Effector CD4-positive, alpha-beta T cell (primary cell): ENCODE results near the gene OR4Q3. TPM values are rescaled to one million over a fixed set of nuclear protein-coding genes. Genes with fewer than 3 reads are reported as not detected.
"Not testable (repeated sequence)": the region's sequence is repeated elsewhere in the genome, so short reads cannot be mapped to it uniquely, and the experiment has no call there.

ENCODE experiments used
- DNase-seq: peaks from one replicate; pipeline ENCODE4 v3.0.0-alpha.2; 2020
- total RNA-seq: gene quantifications from one replicate; lab custom pipeline; 2026; lab: John Stamatoyannopoulos, UW

The OR4Q3 gene
- not detected for total RNA-seq

- no peak for DNase-seq
Observed at GRCh38 chr14:19743256-19743655, at the start of gene OR4Q3. OR4Q3 (plus strand) TSS chr14:19743571.

DNA sequence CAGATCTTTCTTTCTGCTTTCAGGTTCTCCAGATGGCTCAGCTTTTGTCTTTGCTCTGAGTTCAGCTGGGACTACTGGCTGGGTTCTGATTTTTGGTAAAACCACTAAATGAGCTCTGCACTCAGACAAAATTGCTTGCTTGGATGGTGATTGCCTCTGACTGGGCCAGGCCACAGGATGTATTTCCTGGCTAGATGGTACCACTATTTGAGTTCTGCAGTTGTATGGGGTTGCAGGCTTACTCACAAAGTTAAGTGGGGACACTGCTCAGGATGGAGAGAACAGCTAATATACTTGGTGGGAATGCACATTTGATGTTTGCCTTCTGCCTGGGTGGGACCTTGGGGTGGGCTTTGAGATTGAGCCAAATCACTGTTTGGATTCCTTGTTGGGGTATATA lies 14.0 kb upstream of the OR4Q3 start:
- DNase-seq = no peak

DNA sequence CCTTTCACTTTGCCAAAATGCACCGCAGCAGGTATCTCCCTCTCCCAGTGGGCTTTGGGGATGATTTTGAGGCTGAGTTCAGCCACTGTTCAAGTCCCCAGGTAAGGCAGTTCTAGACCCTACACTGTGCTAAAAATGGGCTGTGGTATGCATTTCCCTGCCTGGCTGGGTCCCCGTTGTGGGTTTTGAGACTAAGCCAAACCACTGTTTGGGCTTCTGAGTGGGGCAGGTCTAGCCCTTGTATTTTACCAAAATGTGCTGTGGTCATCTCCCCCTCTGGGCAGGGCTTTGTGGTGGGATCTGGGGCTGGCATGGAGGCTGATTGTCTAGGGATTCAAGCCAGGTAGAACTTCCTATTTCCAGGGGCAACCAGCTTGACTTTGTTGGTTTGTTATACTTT lies 13.6 kb upstream of the OR4Q3 start:
- DNase-seq = no peak

DNA sequence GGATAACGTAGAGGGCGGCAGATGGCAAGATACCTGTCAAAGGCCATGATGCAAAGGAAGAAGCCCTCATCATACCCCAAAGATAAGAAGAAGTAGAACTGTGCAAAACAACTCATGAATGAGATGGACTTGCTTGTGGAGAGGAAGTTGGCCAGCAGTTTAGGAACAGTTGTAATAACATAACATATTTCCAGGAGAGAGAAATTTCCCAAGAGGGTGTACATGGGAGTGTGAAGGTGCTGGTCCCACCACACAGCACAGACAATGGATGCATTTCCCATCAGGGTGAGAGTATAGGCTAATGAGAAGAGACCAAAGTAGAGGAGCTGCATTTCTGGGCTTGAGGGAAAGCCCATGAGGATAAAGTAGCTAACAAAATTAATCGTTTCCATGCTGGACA lies 9.5 kb upstream of the OR4Q3 start:
- DNase-seq = not testable (repeated sequence)

GRCh38 chr14:19752316-19752715 lies 8.9 kb downstream of the OR4Q3 start:
- not testable (repeated sequence) for DNase-seq

DNA sequence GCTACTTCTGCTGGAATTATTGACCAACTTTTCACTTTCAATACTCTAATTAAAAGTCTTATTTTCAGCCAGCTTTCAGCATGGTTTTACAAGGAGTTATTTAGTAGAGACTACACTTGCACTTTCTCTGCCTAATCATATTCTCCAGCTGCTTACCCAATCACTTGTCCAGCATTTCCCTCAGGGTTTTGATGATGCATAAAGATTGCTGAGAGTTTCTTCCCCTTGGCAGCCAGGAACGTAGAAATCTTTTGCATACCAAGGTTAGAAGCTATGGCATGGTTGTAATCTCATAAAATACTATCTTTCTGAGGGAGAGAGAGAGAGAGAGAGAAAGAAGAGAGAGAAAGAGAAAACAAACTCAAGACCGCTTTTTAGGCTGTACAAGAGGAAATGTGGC lies 10.8 kb downstream of the OR4Q3 start:
- DNase-seq = no peak

DNA sequence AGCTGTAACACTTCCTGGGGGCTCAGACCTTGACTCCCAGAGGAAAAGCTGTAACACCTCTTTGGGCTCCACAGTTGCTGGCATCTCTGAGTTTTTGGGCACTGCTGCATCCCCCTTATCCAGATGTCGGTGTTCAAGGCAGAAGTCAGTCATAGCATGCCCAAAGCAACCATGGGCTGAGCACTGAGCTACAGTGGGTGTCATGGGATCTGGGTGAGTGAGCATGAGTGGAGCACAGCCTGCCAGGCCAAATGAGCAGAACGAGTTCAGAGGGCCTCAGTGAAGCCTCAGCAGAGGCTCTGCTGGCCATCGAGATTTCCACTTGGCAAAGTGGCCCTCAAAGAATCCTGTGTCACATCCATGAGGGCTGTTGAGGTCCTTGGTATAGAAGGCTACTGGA lies 28.1 kb downstream of the OR4Q3 start:
- DNase-seq = not testable (repeated sequence)

GRCh38 chr14:19771895-19772430 lies 28.6 kb downstream of the OR4Q3 start:
- DNase-seq = no peak

DNA sequence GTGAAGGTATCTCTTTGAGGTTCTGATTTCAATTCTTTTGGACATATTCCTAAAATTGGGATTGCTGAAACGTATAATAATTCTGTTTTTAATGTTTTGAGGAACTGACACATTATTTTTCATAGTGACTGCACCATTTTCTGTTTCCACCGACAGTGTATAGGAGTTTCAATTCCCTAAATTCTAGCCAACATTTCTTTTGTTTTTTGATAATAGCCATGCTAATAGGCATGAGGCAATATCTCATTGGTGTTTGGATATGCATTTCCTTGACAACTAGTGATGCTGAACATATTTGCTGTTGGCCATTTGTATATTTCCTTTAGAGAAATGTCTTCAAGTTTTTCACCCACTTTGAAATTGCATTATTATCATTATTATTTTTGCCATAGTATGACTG lies 29.1 kb downstream of the OR4Q3 start:
- not testable (repeated sequence) for DNase-seq

GRCh38 chr14:19773204-19773603 lies 29.8 kb downstream of the OR4Q3 start, which contains the start of gene OR4M1:
OR4M1 (plus strand) TSS chr14:19773504; CDS start chr14:19780323, 6,819 bp downstream.
- not testable (repeated sequence) for DNase-seq

DNA sequence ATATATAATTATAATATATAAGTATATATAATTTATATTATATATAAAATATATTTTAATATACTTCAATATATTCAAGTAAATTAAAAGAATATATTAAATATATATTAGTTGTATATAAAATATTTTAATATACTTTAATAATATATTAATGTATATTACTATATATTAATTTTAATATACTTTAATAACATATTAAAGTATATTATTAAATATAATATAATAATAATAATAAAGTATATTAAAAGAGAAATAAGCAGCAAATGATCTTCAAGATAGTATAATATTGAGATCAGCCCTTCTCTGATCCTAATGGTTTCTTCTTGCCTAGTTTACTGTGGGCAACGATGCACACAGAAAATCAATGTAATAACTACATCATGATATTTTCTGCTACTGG lies 32.2 kb downstream of the OR4Q3 start:
- no peak for DNase-seq

DNA sequence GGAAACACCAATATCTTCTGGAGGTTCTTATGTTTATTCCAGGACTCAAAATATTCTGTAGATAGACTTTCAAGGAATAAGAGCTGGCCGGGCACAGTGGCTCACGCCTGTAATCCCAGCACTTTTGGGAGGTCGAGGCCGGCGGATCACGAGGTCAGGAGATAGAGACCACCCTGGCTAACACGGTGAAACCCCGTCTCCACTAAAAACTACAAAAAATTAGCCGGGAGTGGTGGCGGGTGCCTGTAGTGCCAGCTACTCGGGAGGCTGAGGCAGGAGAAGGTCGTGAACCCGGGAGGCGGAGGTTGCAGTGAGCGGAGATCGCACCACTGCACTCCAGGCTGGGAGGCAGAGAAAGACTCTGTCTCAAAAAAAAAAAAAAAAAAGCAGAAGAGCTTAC lies 42.5 kb downstream of the OR4Q3 start:
- not testable (repeated sequence) for DNase-seq

GRCh38 chr14:19787318-19787717 lies 43.9 kb downstream of the OR4Q3 start:
- DNase-seq = not testable (repeated sequence)

GRCh38 chr14:19788150-19788549 lies 44.8 kb downstream of the OR4Q3 start:
- not testable (repeated sequence) for DNase-seq

DNA sequence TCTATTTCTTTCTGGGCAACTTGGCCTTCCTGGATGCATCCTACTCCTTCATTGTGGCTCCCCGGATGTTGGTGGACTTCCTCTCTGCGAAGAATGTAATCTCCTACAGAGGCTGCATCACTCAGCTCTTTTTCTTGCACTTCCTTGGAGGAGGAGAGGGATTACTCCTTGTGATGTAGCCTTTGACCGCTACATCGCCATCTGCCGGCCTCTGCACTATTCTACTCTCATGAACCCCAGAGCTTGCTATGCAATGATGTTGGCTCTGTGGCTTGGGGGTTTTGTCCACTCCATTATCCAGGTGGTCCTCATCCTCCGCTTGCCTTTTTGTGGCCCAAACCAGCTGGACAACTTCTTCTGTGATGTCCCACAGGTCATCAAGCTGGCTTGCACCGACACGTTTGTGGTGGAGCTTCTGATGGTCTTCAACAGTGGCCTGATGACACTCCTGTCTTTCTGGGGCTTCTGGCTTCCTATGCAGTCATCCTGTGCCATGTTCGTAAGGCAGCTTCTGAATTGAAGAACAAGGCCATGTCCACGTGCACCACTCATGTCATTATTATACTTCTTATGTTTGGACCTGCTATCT lies 53.2 kb downstream of the OR4Q3 start:
- not testable (repeated sequence) for DNase-seq
